GM21786 (cell line): Measurements from ENCODE around the gene PPP1R9A.

Experiments used
- ATAC-seq: cut with Tn5 transposase; IDR thresholded peaks from one replicate; pipeline ENCODE4 v1.9.1; 2021; ENCODE audit not compliant: unreplicated experiment

The PPP1R9A gene

GRCh38 chr7:95191795-95192194 is 284.4 kb downstream of the PPP1R9A start:
- no peak for ATAC-seq

- no peak for ATAC-seq
These were observed 291.5 kb downstream of the PPP1R9A start for GRCh38 chr7:95198863-95199262.

DNA sequence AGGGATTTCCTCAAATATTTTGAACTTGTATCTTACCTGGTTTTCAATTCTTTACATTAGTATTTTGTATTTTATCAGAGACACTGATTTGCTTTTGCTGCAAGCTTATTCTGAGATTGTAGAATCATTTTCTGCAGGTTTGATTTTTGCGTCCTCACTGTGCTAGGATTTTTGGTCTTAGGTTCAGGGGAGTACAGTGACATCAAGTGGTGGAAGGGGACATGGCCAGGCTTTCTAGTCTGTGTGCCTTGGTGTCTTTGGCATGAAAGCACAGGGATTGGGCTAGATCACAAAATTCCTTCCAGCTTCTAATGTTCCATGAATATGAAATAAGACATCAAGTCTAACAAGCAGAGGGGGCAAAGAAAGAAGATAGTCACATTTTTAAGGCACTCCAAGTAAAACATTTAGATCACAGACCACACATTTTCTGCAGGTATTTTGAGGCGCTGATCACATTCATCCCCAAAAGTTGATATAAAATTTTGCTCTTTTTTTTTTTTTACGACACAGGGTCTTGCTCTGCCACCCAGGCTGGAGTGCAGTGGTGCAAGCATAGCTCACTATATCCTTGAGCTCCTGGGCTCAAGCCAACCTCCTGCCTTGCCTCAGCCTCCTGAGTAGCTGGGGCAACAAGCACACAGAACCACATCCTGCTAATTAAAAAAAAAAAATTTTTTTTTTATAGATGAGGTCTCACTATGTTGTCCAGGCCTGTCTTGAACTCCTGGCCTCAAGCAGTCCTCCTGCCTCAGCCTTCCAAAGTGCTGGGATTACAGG is 292.6 kb downstream of the PPP1R9A start:
- ATAC-seq: no peak

DNA sequence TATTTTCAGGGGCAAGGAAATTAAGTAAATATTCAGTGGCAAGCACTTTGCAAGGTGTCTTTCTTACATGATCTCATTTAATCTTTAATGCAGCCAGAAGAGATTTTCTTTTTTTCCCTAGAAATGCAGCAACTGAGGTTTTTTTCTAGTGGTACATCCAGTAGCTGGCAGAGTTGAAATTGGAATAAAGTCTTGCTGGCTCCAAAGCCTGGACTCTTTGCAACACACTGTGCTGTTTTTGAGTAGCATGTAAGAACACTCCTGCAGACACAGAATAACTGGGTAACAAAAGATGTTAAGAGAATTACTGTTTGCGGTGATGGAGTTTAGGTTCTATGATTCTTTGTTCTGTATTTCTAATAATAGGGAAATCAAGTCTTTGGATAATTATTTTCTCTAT is 293.3 kb downstream of the PPP1R9A start:
- no peak for ATAC-seq

- no peak for ATAC-seq
These were observed 294.3 kb downstream of the PPP1R9A start for GRCh38 chr7:95201727-95202126.

DNA sequence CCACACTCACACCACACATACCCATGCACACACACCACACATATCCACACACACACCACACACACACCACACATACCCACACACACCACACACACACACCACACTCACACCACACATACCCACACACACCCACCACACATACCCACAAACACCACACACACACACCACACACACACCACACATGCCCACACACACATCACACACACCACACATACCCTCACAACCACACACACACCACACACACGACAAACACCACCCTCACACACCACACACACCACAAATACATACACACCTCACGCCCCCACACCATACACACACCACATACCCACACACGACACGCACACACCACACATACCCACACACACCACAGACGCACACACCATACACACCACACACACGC is 297.2 kb downstream of the PPP1R9A start:
- no peak for ATAC-seq

DNA sequence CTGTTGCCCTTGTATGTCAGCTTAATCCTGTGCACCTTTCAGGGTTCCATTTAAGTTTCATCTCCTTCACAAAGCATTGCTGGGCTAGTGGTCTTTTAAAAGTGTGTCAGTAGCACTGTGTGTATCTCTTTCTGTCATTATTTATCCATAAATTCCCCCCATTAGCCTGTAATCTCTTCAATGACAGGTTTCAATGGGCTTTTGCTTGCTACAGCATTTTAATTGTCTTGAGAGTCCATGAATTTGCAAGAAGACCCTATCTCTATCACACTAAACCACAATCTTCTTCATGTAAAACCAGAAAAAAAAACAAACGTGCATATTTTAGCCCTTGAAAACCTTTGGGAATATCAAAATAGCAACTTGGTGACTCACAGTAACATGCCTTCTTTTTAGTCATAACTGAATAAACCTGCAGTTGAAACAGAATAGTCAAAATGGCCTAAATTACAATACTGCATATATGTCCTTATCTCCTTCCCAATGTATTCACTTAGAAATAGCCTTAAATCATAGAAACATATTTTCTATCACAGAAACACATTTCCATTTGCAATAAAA is 298.4 kb downstream of the PPP1R9A start:
- ATAC-seq: no peak

DNA sequence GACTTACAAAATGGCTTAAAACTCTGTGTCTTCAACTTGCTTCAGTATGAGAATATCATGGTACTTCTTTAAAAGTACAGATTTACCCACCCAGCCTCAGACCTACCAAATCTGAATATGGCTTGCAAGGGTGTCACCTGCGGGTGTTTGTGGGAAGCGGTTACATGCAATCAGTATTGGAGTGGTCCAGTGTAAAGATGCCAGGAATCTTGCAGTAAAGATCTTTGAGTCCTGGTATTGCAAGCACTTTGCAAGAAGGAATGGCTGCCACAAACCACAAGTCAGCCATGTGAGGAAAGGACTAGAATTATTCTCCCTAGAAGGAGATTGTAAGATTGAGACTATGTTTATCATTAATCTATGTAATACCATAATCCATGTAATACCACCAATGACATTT is 301.9 kb downstream of the PPP1R9A start:
- no peak for ATAC-seq

GRCh38 chr7:95209788-95210187 is 302.4 kb downstream of the PPP1R9A start:
- ATAC-seq: no peak

- no peak for ATAC-seq
These were observed 305.8 kb downstream of the PPP1R9A start for GRCh38 chr7:95213148-95213547.

DNA sequence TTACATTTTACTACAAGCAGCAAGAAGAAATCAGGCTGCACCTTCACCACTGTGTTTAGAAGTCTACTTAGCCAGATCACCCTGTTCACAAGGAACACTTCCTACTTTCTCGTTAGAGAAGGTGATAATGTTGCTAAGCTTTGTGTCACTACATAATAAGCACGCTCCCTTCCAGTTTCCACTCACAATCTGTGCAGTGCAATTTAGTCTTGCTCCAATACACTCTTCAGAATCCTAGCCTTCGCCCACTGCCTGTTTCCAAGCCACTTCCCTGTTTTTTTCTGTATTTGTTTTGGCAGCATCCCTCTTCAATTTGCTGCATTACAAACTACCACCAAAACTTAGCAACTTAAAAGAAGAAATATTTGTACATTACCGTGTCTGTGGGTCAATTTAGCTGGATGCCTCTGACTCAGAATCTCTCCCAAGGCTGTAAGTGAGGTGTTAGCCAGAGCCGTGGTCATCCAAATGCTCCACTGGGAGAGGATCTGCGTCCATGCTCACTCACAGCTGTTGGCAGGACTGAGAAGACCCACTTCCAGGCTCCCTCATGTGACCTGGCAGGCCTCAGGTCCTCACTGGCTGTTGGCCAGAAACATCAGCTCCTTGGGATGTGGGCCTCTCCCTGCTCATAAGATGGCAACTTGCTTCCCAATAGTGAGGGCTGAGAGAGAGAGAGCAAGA is 306.6 kb downstream of the PPP1R9A start:
- no peak for ATAC-seq

DNA sequence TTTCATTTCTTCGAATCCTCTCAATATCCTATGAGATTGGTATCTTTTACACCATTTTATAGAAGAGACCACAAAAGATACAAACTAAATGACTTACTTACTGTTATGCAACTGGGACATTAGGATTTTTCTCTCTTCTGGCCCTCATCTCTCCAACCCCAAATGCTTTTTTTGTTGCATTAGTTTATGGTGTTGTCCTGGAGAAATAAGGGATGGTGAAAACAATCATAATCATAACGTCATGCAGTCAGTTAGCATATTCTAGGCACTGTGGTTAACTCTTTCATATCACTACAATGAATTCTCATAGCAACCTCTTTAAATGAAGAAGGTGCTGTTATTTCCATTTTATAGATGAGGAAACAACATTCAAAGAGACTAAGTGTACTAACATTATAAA is 312.3 kb downstream of the PPP1R9A start:
- no peak for ATAC-seq

- ATAC-seq: no peak
These were observed 312.9 kb downstream of the PPP1R9A start for GRCh38 chr7:95220328-95220727.

DNA sequence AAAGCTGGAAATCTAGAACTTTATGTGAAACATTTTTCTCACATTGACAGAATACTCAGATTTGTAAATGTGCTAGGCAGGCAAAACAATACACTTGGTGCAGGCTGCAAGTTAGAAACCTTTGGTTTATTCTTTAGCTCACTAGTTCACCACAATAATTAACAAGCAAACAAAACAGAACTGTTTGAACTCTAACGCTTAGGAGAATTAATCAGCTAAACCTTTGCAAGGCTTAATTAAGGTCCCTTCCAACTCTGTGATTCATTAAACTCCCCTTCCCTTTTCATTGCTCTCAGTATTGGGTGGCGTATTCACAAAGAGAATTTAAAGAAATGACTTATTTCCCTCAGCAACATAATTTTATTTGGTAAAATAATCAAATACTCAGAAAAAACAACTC is 317.9 kb downstream of the PPP1R9A start:
- no peak for ATAC-seq

- ATAC-seq: no peak
These were observed 321.9 kb downstream of the PPP1R9A start for GRCh38 chr7:95229301-95229700.

DNA sequence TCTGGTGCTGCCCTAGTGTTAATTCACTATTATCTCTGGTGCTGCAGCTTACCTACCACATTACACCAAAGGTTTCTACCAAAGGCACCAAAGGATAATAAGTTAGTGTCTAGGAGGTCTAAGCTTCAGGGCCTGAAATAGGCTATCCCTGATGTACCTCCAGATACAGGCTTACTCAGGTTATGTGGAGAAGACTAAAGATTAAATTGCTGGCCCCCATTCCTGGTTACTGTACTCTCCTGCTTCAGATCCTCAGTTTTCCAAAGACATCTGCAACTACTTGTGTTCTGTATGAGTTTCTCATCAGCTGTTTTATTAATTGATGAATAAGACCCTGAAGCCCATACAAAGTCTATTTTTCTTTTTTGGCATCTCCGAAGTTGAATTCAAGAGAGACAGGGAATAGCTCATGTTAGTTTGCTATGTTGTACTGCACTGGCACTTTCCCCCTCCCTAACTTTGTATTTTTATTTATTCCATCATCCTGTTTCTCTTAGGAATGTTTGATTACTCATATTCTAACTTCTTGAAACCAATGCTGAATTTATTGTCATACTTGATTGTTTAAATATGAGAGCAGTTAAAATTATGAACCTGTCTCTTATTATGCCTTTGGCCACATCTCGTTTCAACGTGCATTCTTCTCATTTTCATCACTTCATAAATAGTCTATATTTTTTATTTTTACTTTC is 331.0 kb downstream of the PPP1R9A start:
- no peak for ATAC-seq

DNA sequence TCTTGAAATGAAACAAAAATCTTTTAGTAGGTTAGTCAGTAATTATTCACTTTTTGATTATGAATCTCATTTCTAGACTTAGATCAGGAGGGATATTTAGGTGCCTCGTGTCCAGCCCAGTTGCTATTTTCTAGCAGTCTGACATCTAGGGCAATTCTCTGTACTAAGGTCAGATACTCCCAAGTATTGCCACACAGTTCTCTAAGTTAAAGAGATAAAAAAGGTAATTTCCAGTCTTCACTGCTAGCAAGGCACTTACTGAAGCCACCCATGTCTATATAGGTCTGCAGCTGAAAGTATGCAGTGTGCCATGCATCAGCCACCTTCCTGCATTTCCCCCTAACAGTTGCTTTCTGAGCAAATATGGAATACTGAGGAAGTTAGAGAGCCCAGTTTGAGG is 333.5 kb downstream of the PPP1R9A start:
- ATAC-seq: no peak

GRCh38 chr7:95242266-95242665 is 334.9 kb downstream of the PPP1R9A start:
- ATAC-seq: no peak

DNA sequence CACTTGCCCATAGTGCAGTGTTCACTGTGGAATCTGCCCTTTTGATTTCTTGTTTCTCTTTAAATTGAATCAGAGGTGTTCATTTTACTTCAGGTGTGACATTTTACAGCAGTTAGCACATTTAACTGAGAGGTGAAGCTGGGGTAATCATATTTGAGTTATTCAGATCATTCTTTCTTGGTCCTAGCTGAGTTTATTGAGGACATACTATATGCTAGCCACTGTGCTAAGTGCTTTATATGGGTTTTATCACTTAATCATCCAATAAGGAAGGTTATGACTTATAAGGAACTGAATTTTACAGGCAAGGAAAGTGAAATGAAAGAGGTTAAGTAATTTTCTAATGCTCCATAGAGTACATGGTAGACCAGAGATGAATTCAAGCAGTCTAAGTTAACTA is 337.2 kb downstream of the PPP1R9A start:
- no peak for ATAC-seq

GRCh38 chr7:95245828-95246500 is 338.6 kb downstream of the PPP1R9A start:
- no peak for ATAC-seq

- ATAC-seq: peak; percentile 81
These were observed 339.5 kb downstream of the PPP1R9A start for GRCh38 chr7:95246831-95247370.
